ENCODE results near the gene PAXIP1.

The PAXIP1 gene

DNA sequence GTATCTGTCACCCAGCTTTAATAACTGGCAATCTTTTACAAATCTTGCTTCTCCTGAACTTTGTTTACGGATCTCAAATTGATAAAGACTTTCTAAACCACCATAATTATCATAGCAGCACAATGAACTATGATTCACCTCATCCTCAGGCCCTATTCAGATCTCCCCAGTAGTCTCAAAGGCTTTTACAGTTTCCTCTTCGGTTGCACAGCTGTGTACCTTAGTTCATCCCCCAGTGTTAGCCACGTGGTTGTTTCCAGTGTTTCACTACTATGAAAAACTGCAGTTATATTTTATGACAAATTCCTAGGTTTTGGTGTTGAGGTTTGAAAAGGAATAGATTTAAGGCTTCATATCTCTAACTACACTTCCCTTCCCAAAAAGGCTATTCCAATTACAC is 24.9 kb downstream of the PAXIP1 start:
- TF ChIP-seq, protein P1, sequence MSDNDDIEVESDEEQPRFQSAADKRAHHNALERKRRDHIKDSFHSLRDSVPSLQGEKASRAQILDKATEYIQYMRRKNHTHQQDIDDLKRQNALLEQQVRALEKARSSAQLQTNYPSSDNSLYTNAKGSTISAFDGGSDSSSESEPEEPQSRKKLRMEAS (IDR thresholded peaks at IDR 0.05): no peak
- TF ChIP-seq CREB1 (IDR thresholded peaks at IDR 0.05; ENCODE audit: low read depth) (no peak), TAF1 (IDR thresholded peaks at IDR 0.05; ENCODE audit: low read depth) (no peak), ZBTB7A (IDR thresholded peaks at IDR 0.05; ENCODE audit: low read depth) (no peak), EP300 (IDR thresholded peaks at IDR 0.05; ENCODE audit: borderline replicate concordance) (no peak), CEBPB (IDR thresholded peaks at IDR 0.05) (no peak), YY1 (IDR thresholded peaks at IDR 0.05; ENCODE audit: low read depth) (no peak)
- TF ChIP-seq, protein P2, sequence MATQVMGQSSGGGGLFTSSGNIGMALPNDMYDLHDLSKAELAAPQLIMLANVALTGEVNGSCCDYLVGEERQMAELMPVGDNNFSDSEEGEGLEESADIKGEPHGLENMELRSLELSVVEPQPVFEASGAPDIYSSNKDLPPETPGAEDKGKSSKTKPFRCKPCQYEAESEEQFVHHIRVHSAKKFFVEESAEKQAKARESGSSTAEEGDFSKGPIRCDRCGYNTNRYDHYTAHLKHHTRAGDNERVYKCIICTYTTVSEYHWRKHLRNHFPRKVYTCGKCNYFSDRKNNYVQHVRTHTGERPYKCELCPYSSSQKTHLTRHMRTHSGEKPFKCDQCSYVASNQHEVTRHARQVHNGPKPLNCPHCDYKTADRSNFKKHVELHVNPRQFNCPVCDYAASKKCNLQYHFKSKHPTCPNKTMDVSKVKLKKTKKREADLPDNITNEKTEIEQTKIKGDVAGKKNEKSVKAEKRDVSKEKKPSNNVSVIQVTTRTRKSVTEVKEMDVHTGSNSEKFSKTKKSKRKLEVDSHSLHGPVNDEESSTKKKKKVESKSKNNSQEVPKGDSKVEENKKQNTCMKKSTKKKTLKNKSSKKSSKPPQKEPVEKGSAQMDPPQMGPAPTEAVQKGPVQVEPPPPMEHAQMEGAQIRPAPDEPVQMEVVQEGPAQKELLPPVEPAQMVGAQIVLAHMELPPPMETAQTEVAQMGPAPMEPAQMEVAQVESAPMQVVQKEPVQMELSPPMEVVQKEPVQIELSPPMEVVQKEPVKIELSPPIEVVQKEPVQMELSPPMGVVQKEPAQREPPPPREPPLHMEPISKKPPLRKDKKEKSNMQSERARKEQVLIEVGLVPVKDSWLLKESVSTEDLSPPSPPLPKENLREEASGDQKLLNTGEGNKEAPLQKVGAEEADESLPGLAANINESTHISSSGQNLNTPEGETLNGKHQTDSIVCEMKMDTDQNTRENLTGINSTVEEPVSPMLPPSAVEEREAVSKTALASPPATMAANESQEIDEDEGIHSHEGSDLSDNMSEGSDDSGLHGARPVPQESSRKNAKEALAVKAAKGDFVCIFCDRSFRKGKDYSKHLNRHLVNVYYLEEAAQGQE (IDR thresholded peaks at IDR 0.05; ENCODE audit: low read depth): no peak

DNA sequence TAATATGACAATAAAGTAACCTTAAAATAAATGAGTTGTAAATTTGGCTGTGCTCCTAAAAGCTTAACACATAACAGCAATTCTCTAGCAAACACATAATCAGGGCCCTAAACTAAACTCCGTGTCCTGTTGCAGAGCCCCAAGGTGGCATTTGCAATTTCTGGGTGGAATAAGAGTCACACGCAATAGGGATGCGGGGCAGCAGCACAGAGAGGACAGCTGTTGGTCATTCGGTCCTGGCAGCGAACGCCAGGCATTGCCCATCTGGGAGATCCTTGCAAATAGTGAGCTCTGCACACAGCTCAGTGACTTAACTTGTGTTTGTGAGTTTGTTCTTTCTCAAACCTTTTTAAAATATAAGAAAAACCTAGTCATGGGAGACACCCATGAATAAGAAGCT is 25.7 kb downstream of the PAXIP1 start:
- no peak for TF ChIP-seq ZBTB7A (IDR thresholded peaks at IDR 0.05; ENCODE audit: low read depth)
- TF ChIP-seq CREB1 (IDR thresholded peaks at IDR 0.05; ENCODE audit: low read depth): no peak
- TF ChIP-seq, protein P3, sequence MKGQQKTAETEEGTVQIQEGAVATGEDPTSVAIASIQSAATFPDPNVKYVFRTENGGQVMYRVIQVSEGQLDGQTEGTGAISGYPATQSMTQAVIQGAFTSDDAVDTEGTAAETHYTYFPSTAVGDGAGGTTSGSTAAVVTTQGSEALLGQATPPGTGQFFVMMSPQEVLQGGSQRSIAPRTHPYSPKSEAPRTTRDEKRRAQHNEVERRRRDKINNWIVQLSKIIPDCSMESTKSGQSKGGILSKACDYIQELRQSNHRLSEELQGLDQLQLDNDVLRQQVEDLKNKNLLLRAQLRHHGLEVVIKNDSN (IDR thresholded peaks at IDR 0.05): no peak
- no peak for TF ChIP-seq YY1 (IDR thresholded peaks at IDR 0.05; ENCODE audit: low read depth)
- TF ChIP-seq, protein P1 (IDR thresholded peaks at IDR 0.05): no peak
- TF ChIP-seq NFIC (IDR thresholded peaks at IDR 0.05): no peak
- no peak for TF ChIP-seq RAD21 (IDR thresholded peaks at IDR 0.05; ENCODE audit: low read depth)
- no peak for TF ChIP-seq TEAD4 (IDR thresholded peaks at IDR 0.05)
- TF ChIP-seq TAF1 (IDR thresholded peaks at IDR 0.05; ENCODE audit: low read depth): no peak
- no peak for TF ChIP-seq FOXM1 (IDR thresholded peaks at IDR 0.05; ENCODE audit: borderline replicate concordance, low read depth)
- no peak for TF ChIP-seq TCF12 (IDR thresholded peaks at IDR 0.05; ENCODE audit: low read depth)
- no peak for TF ChIP-seq EGR1 (IDR thresholded peaks at IDR 0.05)
- TF ChIP-seq CEBPB (IDR thresholded peaks at IDR 0.05): no peak
- TF ChIP-seq EP300 (IDR thresholded peaks at IDR 0.05; ENCODE audit: borderline replicate concordance): no peak

DNA sequence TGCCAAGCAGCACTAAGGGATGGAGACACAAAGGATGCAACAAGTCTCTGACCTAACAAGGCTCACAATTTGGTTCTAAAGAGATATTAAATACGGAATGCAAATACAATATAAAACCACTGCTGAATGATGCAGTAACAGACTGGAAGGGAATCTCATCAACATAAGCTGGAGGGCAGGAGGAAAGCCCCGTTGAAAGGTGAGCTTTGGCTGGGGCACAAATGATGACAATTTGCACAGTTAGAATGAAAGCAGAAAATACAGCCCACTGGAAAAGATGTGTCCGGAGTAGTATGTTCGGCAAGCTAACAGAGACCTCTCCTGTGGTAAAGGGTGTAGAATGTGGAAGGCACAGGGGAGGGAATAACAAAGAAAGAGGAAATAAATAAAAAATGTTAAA is 26.1 kb downstream of the PAXIP1 start:
- TF ChIP-seq, protein P1 (IDR thresholded peaks at IDR 0.05): no peak
- TF ChIP-seq RAD21 (IDR thresholded peaks at IDR 0.05; ENCODE audit: low read depth) (no peak), TEAD4 (IDR thresholded peaks at IDR 0.05) (no peak), TCF12 (IDR thresholded peaks at IDR 0.05; ENCODE audit: low read depth) (no peak), CREB1 (IDR thresholded peaks at IDR 0.05; ENCODE audit: low read depth) (no peak), YY1 (IDR thresholded peaks at IDR 0.05; ENCODE audit: low read depth) (no peak), TAF1 (IDR thresholded peaks at IDR 0.05; ENCODE audit: low read depth) (no peak)

DNA sequence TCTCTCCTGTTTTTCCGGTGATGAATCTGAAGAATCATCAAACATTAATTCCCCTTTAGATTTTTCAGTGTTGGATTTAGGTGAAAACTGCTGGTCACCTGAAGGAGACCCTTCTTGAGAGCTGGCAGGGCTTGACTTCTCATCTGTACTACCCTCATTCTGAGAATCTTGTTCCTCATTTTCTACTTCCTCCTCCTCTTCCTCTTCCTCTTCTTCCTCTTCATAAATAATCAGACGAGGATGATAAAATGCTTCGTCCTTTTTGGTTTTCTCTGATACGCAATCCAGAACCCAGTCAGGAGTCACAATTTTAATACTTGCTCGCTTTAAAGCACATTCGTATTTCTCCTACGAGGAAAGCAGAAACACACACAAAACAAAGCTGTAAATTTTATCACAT is 26.9 kb downstream of the PAXIP1 start:
- TF ChIP-seq NFIC (IDR thresholded peaks at IDR 0.05): no peak
- no peak for TF ChIP-seq TCF12 (IDR thresholded peaks at IDR 0.05; ENCODE audit: low read depth)

DNA sequence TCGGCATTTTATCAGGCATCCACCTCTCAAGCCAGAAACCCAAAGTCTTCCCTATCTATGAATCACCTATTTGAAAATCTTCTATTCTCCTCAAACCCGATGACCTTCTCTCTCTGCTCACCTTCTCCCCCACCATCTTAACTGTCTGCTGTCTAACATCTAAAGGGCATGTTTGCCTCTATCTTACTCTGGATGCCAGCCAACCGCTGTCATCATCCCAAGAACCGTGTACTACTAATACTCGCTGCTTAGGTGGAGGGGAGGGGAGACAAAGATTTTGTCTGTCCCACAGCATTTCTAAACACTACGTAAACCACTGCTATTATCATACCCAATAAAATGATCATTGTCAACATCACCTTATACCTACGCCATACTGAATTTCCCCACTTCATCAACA is 29.5 kb downstream of the PAXIP1 start:
- TF ChIP-seq FOXM1 (IDR thresholded peaks at IDR 0.05; ENCODE audit: borderline replicate concordance, low read depth): no peak

DNA sequence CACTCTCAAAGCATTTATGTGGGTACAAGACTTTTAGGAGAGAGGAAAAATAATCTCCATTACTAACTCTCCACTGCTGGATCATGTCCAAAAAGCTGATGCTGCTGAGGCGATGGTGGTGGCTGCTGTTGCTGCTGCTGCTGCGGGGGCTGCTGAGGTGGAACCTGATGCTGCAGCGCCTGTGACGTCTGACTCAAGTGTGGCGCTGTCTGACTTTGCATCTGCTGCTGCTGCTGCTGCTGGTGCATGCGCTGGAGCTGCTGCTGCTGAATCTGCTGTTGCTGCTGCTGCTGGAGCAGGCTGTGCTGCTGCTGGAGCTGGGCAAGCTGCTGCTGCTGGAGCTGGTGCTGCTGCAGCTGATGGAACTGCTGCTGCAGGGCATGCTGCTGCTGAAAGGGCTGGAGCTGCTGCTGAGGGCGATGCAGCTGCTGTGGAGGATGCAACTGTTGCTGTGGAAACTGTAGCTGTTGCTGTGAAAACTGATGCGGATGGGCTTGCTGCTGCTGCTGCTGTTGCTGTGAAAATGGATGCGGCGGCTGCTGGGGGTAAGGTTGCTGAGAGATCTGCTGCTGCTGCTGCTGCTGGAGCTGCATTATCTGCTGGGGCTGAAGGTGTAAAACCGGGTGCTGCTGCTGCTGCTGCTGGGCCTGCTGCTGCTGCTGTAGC is 34.5 kb downstream of the PAXIP1 start:
- TF ChIP-seq CREB1 (IDR thresholded peaks at IDR 0.05; ENCODE audit: low read depth) (no peak), ZBTB7A (IDR thresholded peaks at IDR 0.05; ENCODE audit: low read depth) (no peak), NFIC (IDR thresholded peaks at IDR 0.05) (no peak), EP300 (IDR thresholded peaks at IDR 0.05; ENCODE audit: borderline replicate concordance) (no peak), TAF1 (IDR thresholded peaks at IDR 0.05; ENCODE audit: low read depth) (no peak), TEAD4 (IDR thresholded peaks at IDR 0.05) (no peak), FOXM1 (IDR thresholded peaks at IDR 0.05; ENCODE audit: borderline replicate concordance, low read depth) (no peak)
- TF ChIP-seq, protein P1 (IDR thresholded peaks at IDR 0.05): no peak
- TF ChIP-seq, protein P2 (IDR thresholded peaks at IDR 0.05; ENCODE audit: low read depth): no peak
